H1 (cell line): Measurements from ENCODE around the gene PRIMPOL. TPM values are rescaled to one million over a fixed set of nuclear protein-coding genes. Genes with fewer than 3 reads are reported as not detected.

ENCODE experiments used
- BCL11A ChIP-seq, 2 experiments: IDR thresholded peaks; one replicate each; pipeline ENCODE4 v1.6.1; 2011; ENCODE audit warnings: low read depth in 2 of 2, low read length in 2 of 2, mild to moderate bottlenecking in 2 of 2
- CREB1 ChIP-seq: IDR thresholded peaks from 2 replicates; pipeline ENCODE4 v1.6.1; 2012; ENCODE audit warnings: inconsistent platforms
- RBBP5 ChIP-seq: IDR thresholded peaks from 2 replicates; pipeline ENCODE4 v1.7.1; 2012; ENCODE audit warnings: low read depth, mild to moderate bottlenecking, inconsistent platforms, low read length, moderate library complexity, borderline replicate concordance
- RFX5 ChIP-seq: IDR thresholded peaks from 2 replicates; pipeline ENCODE4 v1.6.1; 2011; ENCODE audit warnings: low read depth, low read length, improper control_type of control experiment, borderline replicate concordance
- SRF ChIP-seq: IDR thresholded peaks from 2 replicates; pipeline ENCODE4 v1.6.1; 2011; ENCODE audit warnings: mild to moderate bottlenecking, low read depth, low read length, moderate library complexity
- SUZ12 ChIP-seq: fragments of 200-600 bp; sonication (generic); IDR thresholded peaks from 2 replicates; pipeline ENCODE4 v1.6.1; 2012; ENCODE audit warnings: mild to moderate bottlenecking, inconsistent platforms, low read length, moderate library complexity, mixed read lengths
- TAF1 ChIP-seq: IDR thresholded peaks from 2 replicates; pipeline ENCODE4 v1.6.1; 2011; ENCODE audit warnings: mild to moderate bottlenecking, low read depth, low read length
- polyA plus RNA-seq, 7 experiments: library from polyadenylated mRNA; depleted of rRNA in 3 of 7; stranded (reverse) in 5 of 7; unstranded in 2 of 7; fragments of >200 nt in 5 of 7; fragments of 200-250 nt in 2 of 7; gene quantifications; 1 replicate in 5 of 7; 2 replicates in 1 of 7; 4 replicates in 1 of 7; pipeline versions ENCODE4 v1.2.1 to v1.2.3, GENCODE V29; 2011 to 2013; ENCODE audit warnings: missing spikeins in 2 of 7, mixed read lengths in 2 of 7
- total RNA-seq: library from RNA; stranded (reverse); fragmentation: NEBNext Ultra II Directional; extraction: Animal tissue kit (Norgen Biotek cat#: 25700); gene quantifications from 2 replicates; pipeline ENCODE4 v1.2.1, GENCODE V29; 2021

The PRIMPOL gene
- total and polyA plus RNA-seq, 2 of the 8 experiments (the other 6 are each of a cell fraction or from before 2014, with no cell fraction given), result 4.4 to 6.7 TPM

- TF ChIP-seq RBBP5, result no peak
- no peak for TF ChIP-seq TAF1
- no peak for TF ChIP-seq SRF
- no peak for TF ChIP-seq BCL11A (IDR thresholded peaks at IDR 0.05; ENCODE audit: low read depth in 2 of 2, low read length in 2 of 2)
- no peak for TF ChIP-seq SUZ12
- TF ChIP-seq RFX5, result no peak
- no peak for TF ChIP-seq CREB1
Measured at GRCh38 chr4:184713887-184714286, 64.3 kb downstream of the PRIMPOL start (continued).
